Tibial artery (tissue), 4 donors: ENCODE data around the gene GYPA.
"Not testable (repeated sequence)": the region's sequence is repeated elsewhere in the genome, so short reads cannot be mapped to it uniquely, and the experiment has no call there.

Source experiments
- DNase-seq, 2 donors: peaks; one replicate each; pipeline ENCODE4 v3.0.0-alpha.2; 2019
- H3K27ac ChIP-seq, 2 donors: fragments of 200-600 bp; sonication (generic) in 1 of 2; 1 replicate in 1 of 2; 2 replicates in 1 of 2; pipeline ENCODE4 v1.5.1; 2018 to 2019; ENCODE audit warnings: mild to moderate bottlenecking in 1 of 2
- H3K27me3 ChIP-seq, 2 donors: fragments of 200-600 bp; sonication (generic) in 1 of 2; one replicate each; pipeline versions ENCODE4 v1.5.1 to v1.6.0; 2016 to 2019
- H3K36me3 ChIP-seq, 3 donors: fragments of 200-600 bp; sonication (generic) in 2 of 3; one replicate each; pipeline ENCODE4 v1.5.1; 2016 to 2019; ENCODE audit warnings: mild to moderate bottlenecking in 2 of 3
- H3K4me1 ChIP-seq, 4 donors: fragments of 200-600 bp; sonication (generic) in 2 of 4; 1 replicate in 3 of 4; 2 replicates in 1 of 4; pipeline ENCODE4 v1.5.1; 2016 to 2019
- H3K4me3 ChIP-seq, 2 donors: fragments of 200-600 bp; sonication (generic) in 1 of 2; 1 replicate in 1 of 2; 2 replicates in 1 of 2; pipeline ENCODE4 v1.5.1; 2018 to 2019; ENCODE audit warnings: mild to moderate bottlenecking in 2 of 2
- H3K9me3 ChIP-seq, 3 donors: fragments of 200-600 bp; sonication (generic) in 1 of 3; one replicate each; pipeline ENCODE4 v1.5.1; 2016 to 2019
- CTCF ChIP-seq, 2 experiments: fragments of 200-600 bp in 1 of 2; fragments of 450-650 bp in 1 of 2; IDR thresholded peaks; one replicate each; pipeline ENCODE4 v1.5.1; 2017 to 2019; ENCODE audit warnings: antibody characterized with exemption in 2 of 2, mild to moderate bottlenecking in 1 of 2, moderate library complexity in 1 of 2
- intact Hi-C: fragments of 100-400 bp; cut with DNase I; formaldehyde crosslinking; loops from one replicate; pipeline ENCODE4 v1.15.0; 2023; ENCODE audit warnings: low total_unique reads

The GYPA gene

GRCh38 chr4:144104509-144105130 is 35.9 kb downstream of the GYPA start:
- no peak for DNase-seq
- Histone ChIP-seq H3K9me3 (no peaks in the 10 kb centered on the region), H3K4me3 (no peak overlapping the region), H3K36me3 (no peaks in the 10 kb centered on the region), H3K27ac (no peak overlapping the region), H3K27me3 (no peaks in the 10 kb centered on the region), H3K4me1 (no peaks in the 10 kb centered on the region)
- intact Hi-C loops = no loop called here
- no peak for TF ChIP-seq CTCF (IDR thresholded peaks at IDR 0.05)

GRCh38 chr4:144097776-144098175 is 42.7 kb downstream of the GYPA start:
- H3K36me3 ChIP-seq, DNase-seq, H3K9me3 ChIP-seq, H3K4me1 ChIP-seq, H3K27me3 ChIP-seq, intact Hi-C loops, H3K4me3 ChIP-seq, H3K27ac ChIP-seq: not testable (repeated sequence)

- H3K27me3 ChIP-seq, H3K4me1 ChIP-seq, intact Hi-C loops, H3K36me3 ChIP-seq, H3K9me3 ChIP-seq, H3K4me3 ChIP-seq, H3K27ac ChIP-seq, DNase-seq: not testable (repeated sequence)
These were observed 46.5 kb downstream of the GYPA start for GRCh38 chr4:144093995-144094394.

GRCh38 chr4:144091181-144091580 is 49.3 kb downstream of the GYPA start:
- H3K27me3 ChIP-seq, H3K9me3 ChIP-seq, H3K4me1 ChIP-seq, H3K36me3 ChIP-seq, H3K4me3 ChIP-seq, H3K27ac ChIP-seq, DNase-seq, intact Hi-C loops: not testable (repeated sequence)

GRCh38 chr4:144090744-144091143 is 49.8 kb downstream of the GYPA start:
- Histone ChIP-seq H3K4me1 (no peaks in the 10 kb centered on the region), H3K27ac (no peak overlapping the region), H3K36me3 (no peaks in the 10 kb centered on the region), H3K4me3 (no peak overlapping the region), H3K9me3 (no peaks in the 10 kb centered on the region), H3K27me3 (no peaks in the 10 kb centered on the region)
- no peak for DNase-seq
- TF ChIP-seq CTCF (IDR thresholded peaks at IDR 0.05) = no peak
- intact Hi-C loops = no loop called here

- H3K36me3 ChIP-seq, H3K9me3 ChIP-seq, H3K4me1 ChIP-seq, H3K27ac ChIP-seq, H3K4me3 ChIP-seq, H3K27me3 ChIP-seq, DNase-seq, intact Hi-C loops: not testable (repeated sequence)
These were observed 58.5 kb downstream of the GYPA start for GRCh38 chr4:144082053-144082452.

GRCh38 chr4:144080135-144080534 is 60.4 kb downstream of the GYPA start:
- H3K27me3 ChIP-seq, DNase-seq, H3K4me3 ChIP-seq, H3K9me3 ChIP-seq, H3K27ac ChIP-seq, intact Hi-C loops, H3K36me3 ChIP-seq, H3K4me1 ChIP-seq: not testable (repeated sequence)

GRCh38 chr4:144078746-144079145 is 61.8 kb downstream of the GYPA start:
- H3K4me1 ChIP-seq, H3K9me3 ChIP-seq, DNase-seq, H3K36me3 ChIP-seq, H3K4me3 ChIP-seq, H3K27ac ChIP-seq, H3K27me3 ChIP-seq, intact Hi-C loops: not testable (repeated sequence)

- H3K36me3 ChIP-seq, H3K4me1 ChIP-seq, H3K4me3 ChIP-seq, DNase-seq, H3K27ac ChIP-seq, intact Hi-C loops, H3K27me3 ChIP-seq: not testable (repeated sequence)
- peaks cover 0 to 12% (median 7%) of the 10 kb centered on the region in 3 donors for H3K9me3 ChIP-seq
These were observed 79.0 kb downstream of the GYPA start for GRCh38 chr4:144061556-144061955.

- H3K36me3 ChIP-seq, H3K4me3 ChIP-seq, intact Hi-C loops, H3K27me3 ChIP-seq, H3K4me1 ChIP-seq, H3K27ac ChIP-seq, DNase-seq: not testable (repeated sequence)
- peaks cover 0 to 12% (median 7%) of the 10 kb centered on the region in 3 donors for H3K9me3 ChIP-seq
These were observed 80.2 kb downstream of the GYPA start for GRCh38 chr4:144060234-144060859.
